ENCODE data around the gene CDYL2.

GRCh38 chr16:80816356-80816755 lies 12.0 kb upstream of the CDYL2 start:
- no peak for TF ChIP-seq CTCF (IDR thresholded peaks at IDR 0.05; ENCODE audit: extremely low read depth in 1 of 2, insufficient read depth in 1 of 2, low read depth in 1 of 2, low read length in 2 of 2)
- no peak for TF ChIP-seq MAX (IDR thresholded peaks at IDR 0.05; ENCODE audit: insufficient read depth, insufficient read length)
- TF ChIP-seq EZH2 (IDR thresholded peaks at IDR 0.05; ENCODE audit: borderline replicate concordance, low read depth, low read length, severe bottlenecking), result no peak
- TF ChIP-seq POLR2AphosphoS5 (IDR thresholded peaks at IDR 0.05; ENCODE audit: insufficient read depth, low read depth, low read length), result no peak
- TF ChIP-seq POLR2A (IDR thresholded peaks at IDR 0.05; ENCODE audit: low read depth, low read length), result no peak
- TF ChIP-seq FOS (IDR thresholded peaks at IDR 0.05; ENCODE audit: borderline replicate concordance, insufficient read depth, low read length), result no peak
- no peak for TF ChIP-seq MYC (IDR thresholded peaks at IDR 0.05; ENCODE audit: low read depth, low read length)
- TF ChIP-seq JUN (IDR thresholded peaks at IDR 0.05; ENCODE audit: borderline replicate concordance, insufficient read depth, insufficient read length, low read depth), result no peak
- TF ChIP-seq GATA2 (IDR thresholded peaks at IDR 0.05; ENCODE audit: insufficient read depth, insufficient read length, low read depth, low read length), result no peak
